ENCODE results near the gene CCDC134. TPM values are rescaled to one million over a fixed set of nuclear protein-coding genes. Genes with fewer than 3 reads are reported as not detected.

CCDC134 gene
- total and polyA plus RNA-seq, 2 of the 13 experiments (the other 11 are each of a cell fraction or from before 2014, with no cell fraction given), result 4.8 to 17.4 TPM

DNA sequence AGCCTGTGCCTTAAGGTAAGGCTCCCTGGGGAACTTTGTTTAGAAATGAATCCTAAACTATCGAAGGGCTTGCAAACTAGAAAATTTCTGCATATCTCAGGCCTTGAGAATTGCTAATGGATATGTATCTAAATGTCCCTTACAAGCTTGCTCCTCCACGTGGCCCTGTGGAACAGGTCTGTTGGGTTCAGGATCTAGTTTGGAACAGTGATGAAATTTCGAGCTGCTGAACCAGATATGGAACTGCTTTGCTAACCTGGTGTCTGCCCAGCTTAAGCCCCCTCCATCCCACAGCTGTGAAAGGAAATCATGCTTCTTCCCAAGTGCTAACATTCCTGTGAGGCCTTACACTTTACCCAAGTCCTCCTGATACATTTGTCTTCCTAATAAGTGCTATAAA lies 44.0 kb downstream of the CCDC134 start (continued):
- TF ChIP-seq U2AF2 (IDR thresholded peaks at IDR 0.05; ENCODE audit: low read depth, low read length) (no peak), SNRNP70 (IDR thresholded peaks at IDR 0.05; ENCODE audit: low read depth, low read length) (no peak), HCFC1 (IDR thresholded peaks at IDR 0.05; ENCODE audit: low read depth, low read length) (no peak), BHLHE40 (IDR thresholded peaks at IDR 0.05; ENCODE audit: low read length) (no peak)

DNA sequence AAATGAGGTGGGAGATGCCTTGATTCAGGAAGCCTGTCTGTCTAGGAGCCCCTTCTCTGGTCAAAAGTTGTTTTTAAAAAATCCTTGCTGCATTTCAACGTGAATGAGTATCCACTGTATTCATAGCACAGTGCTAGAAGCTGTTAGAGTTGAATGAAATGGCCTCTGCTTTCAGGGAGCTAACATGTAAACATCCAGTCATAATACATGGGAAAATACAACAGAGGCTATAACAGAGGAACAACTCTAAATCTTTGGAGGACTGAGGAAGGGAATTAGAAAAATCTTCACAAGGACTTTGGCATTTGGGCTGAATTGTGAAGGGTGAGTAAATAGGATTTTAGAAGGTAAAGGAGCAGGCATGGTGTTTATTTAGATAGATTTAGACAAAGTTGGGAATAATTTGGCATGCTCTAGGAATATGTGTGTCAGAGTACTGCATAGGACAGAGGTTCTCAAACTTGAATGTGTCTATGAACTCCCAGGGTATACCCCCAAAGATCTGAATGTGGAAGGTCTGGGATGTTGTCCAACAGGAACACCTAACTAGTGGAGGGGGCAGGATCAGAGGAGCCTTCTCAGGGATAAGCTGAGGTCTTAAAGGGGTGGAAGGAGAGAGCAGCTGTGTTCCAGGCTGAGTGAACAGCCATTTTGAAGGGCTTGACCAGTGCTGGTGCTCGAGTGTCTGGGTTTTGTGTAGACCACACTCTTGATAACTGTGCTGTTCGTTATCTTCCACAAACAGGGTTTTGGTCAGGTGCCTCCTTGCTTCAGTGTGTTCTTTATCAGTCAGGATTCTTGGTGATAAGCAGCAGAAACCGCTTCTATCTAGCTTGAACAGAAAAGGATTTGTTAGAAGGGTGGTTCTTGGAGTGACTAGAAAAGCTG lies 45.1 kb downstream of the CCDC134 start:
- POLR2A ChIA-PET, result interaction anchor here (1.0 to 1.6 kb wide), 2 partner anchors 9 to 13 kb away, joined by 3 to 4 read pairs; partner anchors contain the start of gene SREBF2
- no peaks in the 10 kb centered on the region for H3K27me3 ChIP-seq (ENCODE audit: control insufficient read depth in 1 of 2, insufficient read depth in 2 of 2, low read length in 2 of 2)
- peaks cover 5 to 29% of the 10 kb centered on the region in 2 experiments for H3K36me3 ChIP-seq (replicated peaks in 1 of 2; ENCODE audit: control insufficient read depth in 1 of 2, insufficient read depth in 2 of 2, low read length in 2 of 2)
- CTCF ChIA-PET (ENCODE audit: low intra/inter-chr PET ratio, low total read pairs), result no interaction called here
- H3K4me2 ChIP-seq (ENCODE audit: low read depth, low read length), result peak overlapping the region; percentile 33; the same call in 1 of the 2 replicates
- H3K9ac ChIP-seq (ENCODE audit: insufficient read depth, low read depth, low read length), result 0 out of 2 replicates have a peak overlapping the region, but pooled peaks have one; percentile 4
- DNase-seq (ENCODE audit: low spot score), result no peak
- H3K79me2 ChIP-seq (ENCODE audit: insufficient read depth, low read length), result peaks cover 93% of the 10 kb centered on the region
- in situ Hi-C loops (cut with HindIII; ENCODE audit: extremely low pct_ligation_motif_present, low pct_unique_long_range_greater_than_20kb) (no loop called here), intact Hi-C loops (cut with micrococcal nuclease; ENCODE audit: unreplicated experiment) (no loop called here)
- no peak overlapping the region for H3K4me3 ChIP-seq (replicated peaks in 1 of 3; ENCODE audit: insufficient read depth in 1 of 3, low read depth in 2 of 3, low read length in 3 of 3)
- no peak for FAIRE-seq
- no peaks in the 10 kb centered on the region for H3K9me3 ChIP-seq (ENCODE audit: low read length)
- H3K4me1 ChIP-seq (ENCODE audit: insufficient read depth, low read length), result peaks cover 69% of the 10 kb centered on the region
- TF ChIP-seq JUN (CRISPR knock-in tag; IDR thresholded peaks at IDR 0.05), result no peak
- no peak for TF ChIP-seq SYNCRIP (IDR thresholded peaks at IDR 0.05; ENCODE audit: insufficient read depth, low read depth, low read length)
- TF ChIP-seq RARG (CRISPR knock-in tag; IDR thresholded peaks at IDR 0.05; ENCODE audit: low read depth), result no peak
- TF ChIP-seq RFX5 (IDR thresholded peaks at IDR 0.05; ENCODE audit: low read depth, low read length), result no peak
- TF ChIP-seq, protein P1, sequence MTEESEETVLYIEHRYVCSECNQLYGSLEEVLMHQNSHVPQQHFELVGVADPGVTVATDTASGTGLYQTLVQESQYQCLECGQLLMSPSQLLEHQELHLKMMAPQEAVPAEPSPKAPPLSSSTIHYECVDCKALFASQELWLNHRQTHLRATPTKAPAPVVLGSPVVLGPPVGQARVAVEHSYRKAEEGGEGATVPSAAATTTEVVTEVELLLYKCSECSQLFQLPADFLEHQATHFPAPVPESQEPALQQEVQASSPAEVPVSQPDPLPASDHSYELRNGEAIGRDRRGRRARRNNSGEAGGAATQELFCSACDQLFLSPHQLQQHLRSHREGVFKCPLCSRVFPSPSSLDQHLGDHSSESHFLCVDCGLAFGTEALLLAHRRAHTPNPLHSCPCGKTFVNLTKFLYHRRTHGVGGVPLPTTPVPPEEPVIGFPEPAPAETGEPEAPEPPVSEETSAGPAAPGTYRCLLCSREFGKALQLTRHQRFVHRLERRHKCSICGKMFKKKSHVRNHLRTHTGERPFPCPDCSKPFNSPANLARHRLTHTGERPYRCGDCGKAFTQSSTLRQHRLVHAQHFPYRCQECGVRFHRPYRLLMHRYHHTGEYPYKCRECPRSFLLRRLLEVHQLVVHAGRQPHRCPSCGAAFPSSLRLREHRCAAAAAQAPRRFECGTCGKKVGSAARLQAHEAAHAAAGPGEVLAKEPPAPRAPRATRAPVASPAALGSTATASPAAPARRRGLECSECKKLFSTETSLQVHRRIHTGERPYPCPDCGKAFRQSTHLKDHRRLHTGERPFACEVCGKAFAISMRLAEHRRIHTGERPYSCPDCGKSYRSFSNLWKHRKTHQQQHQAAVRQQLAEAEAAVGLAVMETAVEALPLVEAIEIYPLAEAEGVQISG (CRISPR knock-in tag; IDR thresholded peaks at IDR 0.05), result no peak
- no peak for TF ChIP-seq MEF2D (CRISPR knock-in tag; IDR thresholded peaks at IDR 0.05)
- TF ChIP-seq MTF1 (CRISPR knock-in tag; IDR thresholded peaks at IDR 0.05), result no peak
- TF ChIP-seq, protein P2, sequence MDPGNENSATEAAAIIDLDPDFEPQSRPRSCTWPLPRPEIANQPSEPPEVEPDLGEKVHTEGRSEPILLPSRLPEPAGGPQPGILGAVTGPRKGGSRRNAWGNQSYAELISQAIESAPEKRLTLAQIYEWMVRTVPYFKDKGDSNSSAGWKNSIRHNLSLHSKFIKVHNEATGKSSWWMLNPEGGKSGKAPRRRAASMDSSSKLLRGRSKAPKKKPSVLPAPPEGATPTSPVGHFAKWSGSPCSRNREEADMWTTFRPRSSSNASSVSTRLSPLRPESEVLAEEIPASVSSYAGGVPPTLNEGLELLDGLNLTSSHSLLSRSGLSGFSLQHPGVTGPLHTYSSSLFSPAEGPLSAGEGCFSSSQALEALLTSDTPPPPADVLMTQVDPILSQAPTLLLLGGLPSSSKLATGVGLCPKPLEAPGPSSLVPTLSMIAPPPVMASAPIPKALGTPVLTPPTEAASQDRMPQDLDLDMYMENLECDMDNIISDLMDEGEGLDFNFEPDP (CRISPR knock-in tag; conservative IDR thresholded peaks at IDR 0.05), result no peak
- no peak for TF ChIP-seq ZNF124 (CRISPR knock-in tag; IDR thresholded peaks at IDR 0.05)
- H3K27ac ChIP-seq (ENCODE audit: extremely low read length, insufficient read depth, low read length), result peak overlapping the region; percentile 19
- ATAC-seq, result no peak
- BruUV-seq (replicated peaks), result TSS peak; percentile 26
- H4K20me1 ChIP-seq (ENCODE audit: insufficient read depth, low read length), result peaks cover 90% of the 10 kb centered on the region
- no peak overlapping the region for H2AFZ ChIP-seq (ENCODE audit: low read length)
- WGBS (ENCODE audit: low lambda C conversion rate), result 88% methylated on average over 4 of the region's 4 CpGs
